ENCODE measurements around the gene HLA-DOA. TPM values are rescaled to one million over a fixed set of nuclear protein-coding genes. Genes with fewer than 3 reads are reported as not detected.

Gene HLA-DOA
- total RNA-seq: 0.24 TPM in 1 of 2 replicates, not detected in the other

GRCh38 chr6:33008944-33009861 is at the start of gene HLA-DOA:
Gene HLA-DOA, minus strand, starts transcription at chr6:33009591.

DNA sequence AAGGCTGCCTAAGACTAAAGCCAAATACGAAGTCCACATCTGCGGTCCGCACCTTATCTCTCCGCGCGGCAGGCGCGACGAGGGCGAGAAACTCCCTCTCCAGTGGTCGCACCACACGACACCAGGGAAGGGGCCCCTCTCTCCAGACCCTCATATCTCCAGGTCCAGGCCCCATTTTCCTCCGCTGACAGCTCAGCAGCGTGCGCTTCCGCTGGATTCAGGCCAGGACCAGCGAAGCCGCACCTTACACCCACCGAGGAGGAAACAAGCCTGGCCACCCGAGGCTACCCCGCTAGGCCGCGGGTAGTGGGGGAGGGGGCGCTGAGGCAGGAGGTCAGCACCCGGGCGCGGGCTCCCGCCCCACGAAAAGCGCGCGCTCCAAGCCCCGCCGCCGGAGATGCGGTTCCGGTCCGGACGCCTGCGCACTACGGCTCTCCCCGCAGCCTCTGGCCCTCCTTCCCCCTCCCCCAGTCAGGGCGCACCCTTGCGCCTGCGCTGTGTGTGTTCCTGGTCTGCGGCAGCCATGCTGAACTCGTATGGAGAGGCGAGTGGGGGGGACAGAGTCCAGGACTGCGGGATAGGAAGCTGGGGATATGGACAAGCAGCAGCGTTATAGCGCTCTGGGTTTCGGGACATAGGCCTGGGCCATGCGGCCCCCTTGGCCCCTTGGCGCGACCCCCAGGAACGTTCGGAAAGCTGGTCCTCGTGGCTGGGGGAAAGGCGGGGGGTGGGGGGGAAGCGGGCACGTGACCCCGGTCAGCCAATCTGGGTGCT is 41.1 kb downstream of the HLA-DOA start, which contains the start of gene BRD2:
BRD2 (plus strand) TSS at position 502 of the 774 bp plus-strand sequence. CDS start 4,305 bp downstream, outside the sequence.

Other genes starting within 250 kb of the HLA-DOA start
- not detected in 2 replicates for gene HLA-DQB2, start 246.1 kb downstream of the HLA-DOA start, total RNA-seq
- 0.72 and 1.9 TPM in 2 replicates for gene HLA-DOB, start 192.6 kb downstream of the HLA-DOA start, total RNA-seq
- 19.4 and 32.8 TPM in 2 replicates for gene TAP2, start 170.9 kb downstream of the HLA-DOA start, total RNA-seq
- 16.0 and 48.4 TPM in 2 replicates for gene PSMB8, start 165.5 kb downstream of the HLA-DOA start, total RNA-seq
- gene TAP1, start 155.9 kb downstream of the HLA-DOA start, total RNA-seq: 43.5 and 87.0 TPM in 2 replicates
- 3.4 and 16.1 TPM in 2 replicates for gene PSMB9, start 155.4 kb downstream of the HLA-DOA start, total RNA-seq
- gene HLA-DMB, start 68.6 kb downstream of the HLA-DOA start, total RNA-seq: 0.64 and 0.96 TPM in 2 replicates
- 1.2 and 1.5 TPM in 2 replicates for gene HLA-DMA, start 56.5 kb downstream of the HLA-DOA start, total RNA-seq
- gene BRD2, start 41.0 kb downstream of the HLA-DOA start, total RNA-seq: 48.9 and 66.1 TPM in 2 replicates
- 3.6 and 4.5 TPM in 2 replicates for gene HLA-DPA1, start 64.1 kb upstream of the HLA-DOA start, total RNA-seq
- 1.1 and 3.6 TPM in 2 replicates for gene HLA-DPB1, start 66.4 kb upstream of the HLA-DOA start, total RNA-seq
- 0.24 and 0.43 TPM in 2 replicates for gene COL11A2, start 182.9 kb upstream of the HLA-DOA start, total RNA-seq
- 15.2 and 18.1 TPM in 2 replicates for gene RXRB, start 191.1 kb upstream of the HLA-DOA start, total RNA-seq
- gene SLC39A7, start 191.3 kb upstream of the HLA-DOA start, total RNA-seq: 43.1 and 60.0 TPM in 2 replicates
- gene HSD17B8, start 195.1 kb upstream of the HLA-DOA start, total RNA-seq: 48.0 and 64.6 TPM in 2 replicates
- gene RING1, start 198.9 kb upstream of the HLA-DOA start, total RNA-seq: 24.5 and 31.6 TPM in 2 replicates

All from tracheal epithelial cell (primary cell).